Tibial nerve (tissue), 4 donors: ENCODE measurements around the gene MAGEC3.

Experiments
- EP300 ChIP-seq, 2 donors: sonication (generic); formaldehyde crosslinking; IDR thresholded peaks; one replicate each; pipeline ENCODE4 v1.6.1; 2017; ENCODE audit warnings: antibody characterized with exemption in 2 of 2, mild to moderate bottlenecking in 1 of 2
- POLR2A ChIP-seq, 2 donors: fragments of 450-650 bp; IDR thresholded peaks; one replicate each; pipeline ENCODE4 v1.6.1; 2017; ENCODE audit warnings: antibody characterized with exemption in 2 of 2, mild to moderate bottlenecking in 2 of 2, moderate library complexity in 2 of 2
- TF ChIP-seq, protein P1 (sequence below), 5 experiments: fragments of 200-600 bp in 3 of 5; fragments of 450-650 bp in 2 of 5; sonication (generic) in 3 of 5; IDR thresholded peaks; one replicate each; pipeline ENCODE4 v1.5.1; 2016 to 2019; ENCODE audit warnings: antibody characterized with exemption in 5 of 5, mild to moderate bottlenecking in 3 of 5, moderate library complexity in 2 of 5

DNA sequence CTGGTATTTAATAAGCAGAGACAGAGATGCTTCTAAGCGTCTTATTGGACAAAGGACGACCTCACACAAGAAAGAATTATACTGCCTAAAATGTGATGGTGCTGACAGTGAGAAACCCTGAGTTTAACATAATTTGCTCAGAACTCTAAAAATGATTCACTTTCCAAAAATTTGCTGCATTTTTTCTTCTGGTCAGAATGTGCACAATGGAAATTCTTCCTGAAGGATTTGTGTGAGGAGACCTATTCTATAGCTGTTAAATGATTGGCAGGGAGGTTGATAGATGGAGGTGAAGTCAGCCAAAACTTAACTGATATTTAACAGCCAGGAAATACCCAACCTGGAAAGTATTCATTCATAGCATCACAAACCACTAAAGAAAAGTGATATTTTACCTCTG lies 1.7 kb downstream of the MAGEC3 start:
- no peak for TF ChIP-seq EP300 (IDR thresholded peaks at IDR 0.05)
- TF ChIP-seq, protein P1, sequence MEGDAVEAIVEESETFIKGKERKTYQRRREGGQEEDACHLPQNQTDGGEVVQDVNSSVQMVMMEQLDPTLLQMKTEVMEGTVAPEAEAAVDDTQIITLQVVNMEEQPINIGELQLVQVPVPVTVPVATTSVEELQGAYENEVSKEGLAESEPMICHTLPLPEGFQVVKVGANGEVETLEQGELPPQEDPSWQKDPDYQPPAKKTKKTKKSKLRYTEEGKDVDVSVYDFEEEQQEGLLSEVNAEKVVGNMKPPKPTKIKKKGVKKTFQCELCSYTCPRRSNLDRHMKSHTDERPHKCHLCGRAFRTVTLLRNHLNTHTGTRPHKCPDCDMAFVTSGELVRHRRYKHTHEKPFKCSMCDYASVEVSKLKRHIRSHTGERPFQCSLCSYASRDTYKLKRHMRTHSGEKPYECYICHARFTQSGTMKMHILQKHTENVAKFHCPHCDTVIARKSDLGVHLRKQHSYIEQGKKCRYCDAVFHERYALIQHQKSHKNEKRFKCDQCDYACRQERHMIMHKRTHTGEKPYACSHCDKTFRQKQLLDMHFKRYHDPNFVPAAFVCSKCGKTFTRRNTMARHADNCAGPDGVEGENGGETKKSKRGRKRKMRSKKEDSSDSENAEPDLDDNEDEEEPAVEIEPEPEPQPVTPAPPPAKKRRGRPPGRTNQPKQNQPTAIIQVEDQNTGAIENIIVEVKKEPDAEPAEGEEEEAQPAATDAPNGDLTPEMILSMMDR (IDR thresholded peaks at IDR 0.05) = no peak
- TF ChIP-seq POLR2A (IDR thresholded peaks at IDR 0.05) = no peak
